Esophagus squamous epithelium (tissue), 4 donors: Measurements from ENCODE around the gene STOML1.

ENCODE experiments used
- CTCF ChIP-seq, 6 experiments: fragments of 450-650 bp in 4 of 6; fragments of 200-600 bp in 2 of 6; sonication (generic) in 2 of 6; IDR thresholded peaks; one replicate each; pipeline ENCODE4 v1.5.1; 2016 to 2019; ENCODE audit warnings: antibody characterized with exemption in 6 of 6, mild to moderate bottlenecking in 4 of 6, moderate library complexity in 4 of 6
- POLR2A ChIP-seq, 4 donors: fragments of 450-650 bp; IDR thresholded peaks; one replicate each; pipeline ENCODE4 v1.6.1; 2017; ENCODE audit warnings: antibody characterized with exemption in 4 of 4, mild to moderate bottlenecking in 4 of 4, moderate library complexity in 3 of 4

- TF ChIP-seq POLR2A (IDR thresholded peaks at IDR 0.05) = no peak
- no peak for TF ChIP-seq CTCF (IDR thresholded peaks at IDR 0.05)
Measured at GRCh38 chr15:73992594-73992898, 451 bp upstream of the STOML1 start.
